Measurements from ENCODE around the gene ALDOB.

DNA sequence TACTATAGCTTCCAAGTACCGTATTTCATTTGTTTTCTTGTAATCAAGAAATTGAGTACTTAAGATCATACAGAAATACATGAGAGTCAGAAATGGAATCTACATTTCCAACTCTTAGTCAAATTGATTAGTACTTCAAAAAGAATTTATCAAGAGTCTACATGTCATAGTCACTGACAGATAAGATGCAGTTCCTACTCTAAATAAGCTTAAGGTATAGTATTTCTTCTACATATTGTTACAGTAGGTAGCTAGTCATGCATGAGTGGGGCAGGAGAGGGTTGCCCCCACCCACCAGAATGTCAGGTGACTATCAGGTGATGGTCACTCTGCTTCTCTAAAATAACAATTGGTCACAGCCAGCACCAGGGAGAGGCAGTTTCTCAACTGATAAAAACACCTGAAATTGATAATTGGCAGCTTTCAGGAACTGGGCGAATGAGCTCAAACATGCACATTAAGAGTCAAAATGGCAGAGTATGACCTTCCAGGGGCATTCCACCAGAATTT is 53.7 kb downstream of the ALDOB start:
- TF ChIP-seq SUZ12 (IDR thresholded peaks at IDR 0.05), result no peak
- TF ChIP-seq BHLHE40 (IDR thresholded peaks at IDR 0.05; ENCODE audit: borderline replicate concordance), result no peak
- TF ChIP-seq FOXA1 (IDR thresholded peaks at IDR 0.05), result no peak
- TF ChIP-seq SP1 (IDR thresholded peaks at IDR 0.05), result no peak
- no peak for TF ChIP-seq FOXM1 (IDR thresholded peaks at IDR 0.05; ENCODE audit: borderline replicate concordance)
- TF ChIP-seq, protein P1, sequence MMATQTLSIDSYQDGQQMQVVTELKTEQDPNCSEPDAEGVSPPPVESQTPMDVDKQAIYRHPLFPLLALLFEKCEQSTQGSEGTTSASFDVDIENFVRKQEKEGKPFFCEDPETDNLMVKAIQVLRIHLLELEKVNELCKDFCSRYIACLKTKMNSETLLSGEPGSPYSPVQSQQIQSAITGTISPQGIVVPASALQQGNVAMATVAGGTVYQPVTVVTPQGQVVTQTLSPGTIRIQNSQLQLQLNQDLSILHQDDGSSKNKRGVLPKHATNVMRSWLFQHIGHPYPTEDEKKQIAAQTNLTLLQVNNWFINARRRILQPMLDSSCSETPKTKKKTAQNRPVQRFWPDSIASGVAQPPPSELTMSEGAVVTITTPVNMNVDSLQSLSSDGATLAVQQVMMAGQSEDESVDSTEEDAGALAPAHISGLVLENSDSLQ (IDR thresholded peaks at IDR 0.05), result no peak
- TF ChIP-seq FOXK2 (IDR thresholded peaks at IDR 0.05), result no peak
- no peak for TF ChIP-seq NFRKB (IDR thresholded peaks at IDR 0.05)
- TF ChIP-seq LEF1 (IDR thresholded peaks at IDR 0.05; ENCODE audit: borderline replicate concordance), result no peak
- TF ChIP-seq ELF4 (IDR thresholded peaks at IDR 0.05), result no peak
- no peak for TF ChIP-seq TARDBP (IDR thresholded peaks at IDR 0.05)
- TF ChIP-seq ARNT (IDR thresholded peaks at IDR 0.05), result no peak
- no peak for TF ChIP-seq ZNF384 (IDR thresholded peaks at IDR 0.05)
